Stimulated activated memory B cell treated with anti-CD40 and anti-IgM and Interleukin-4, amounts not matched to agents 10 μg/mL and 1 μg/mL and 100 μg/mL, for 72 hours (primary cell): ENCODE results near the gene SERINC4.
A peak's percentile ranks its signal among the peaks of the same experiment; 100 is the strongest.
"Not testable (repeated sequence)": the region's sequence is repeated elsewhere in the genome, so short reads cannot be mapped to it uniquely, and the experiment has no call there.

Source experiments
- ATAC-seq: fragments of 150-1000 bp; cut with Tn5 transposase; 2 replicates; pipeline ENCODE4 v1.10.0; 2021
- H3K27ac Mint-ChIP-seq: one replicate; pipeline ENCODE4 v1.8.0; 2022; ENCODE audit warnings: mild to moderate bottlenecking, mixed read lengths
- H3K27me3 Mint-ChIP-seq: one replicate; pipeline ENCODE4 v1.8.0; 2022; ENCODE audit warnings: mixed read lengths
- H3K36me3 Mint-ChIP-seq: one replicate; pipeline ENCODE4 v1.8.0; 2022; ENCODE audit warnings: mixed read lengths
- H3K4me1 Mint-ChIP-seq: one replicate; pipeline ENCODE4 v1.8.0; 2022; ENCODE audit warnings: mixed read lengths
- H3K4me3 Mint-ChIP-seq: one replicate; pipeline ENCODE4 v1.8.0; 2022; ENCODE audit warnings: mild to moderate bottlenecking, moderate library complexity, mixed read lengths
- H3K9me3 Mint-ChIP-seq: one replicate; pipeline ENCODE4 v1.8.0; 2022; ENCODE audit warnings: mixed read lengths

The SERINC4 gene

DNA sequence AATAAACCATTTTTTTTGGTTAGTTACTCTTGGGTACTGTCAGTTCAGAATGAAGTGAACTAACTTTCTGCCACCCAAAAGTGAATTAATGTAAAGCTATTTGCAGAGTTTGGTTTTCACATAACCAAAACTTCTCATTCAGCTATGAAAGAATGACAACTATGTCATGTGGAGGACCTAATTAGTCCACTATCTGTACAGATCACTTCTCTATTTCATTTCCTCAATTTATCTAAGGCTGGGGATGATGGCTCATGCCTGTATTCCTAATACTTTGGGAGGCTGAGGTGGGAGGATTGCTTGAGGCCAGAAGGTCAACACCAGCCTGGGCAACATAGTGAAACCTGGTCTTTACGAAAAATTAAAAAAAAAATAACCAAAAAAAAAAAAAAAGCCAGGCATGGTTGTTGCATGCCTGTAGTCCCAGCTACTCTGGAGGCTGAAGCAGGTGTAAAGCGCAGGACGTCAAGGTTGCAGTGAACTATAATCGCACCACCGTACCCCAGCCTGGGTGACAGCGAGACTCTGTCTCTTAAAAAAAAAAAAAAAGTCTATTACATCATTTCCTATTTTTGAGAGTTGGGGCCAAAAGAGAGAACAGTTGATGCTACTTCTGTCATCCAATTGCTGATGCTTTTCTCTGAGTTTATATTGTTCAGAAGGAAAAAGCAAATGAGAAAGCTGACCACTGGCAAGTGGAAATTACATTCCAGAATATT is 9.1 kb upstream of the SERINC4 start:
- Mint-ChIP-seq H3K27me3 (no peaks in the 10 kb centered on the region), H3K4me3 (no peak overlapping the region), H3K4me1 (peaks cover 17% of the 10 kb centered on the region), H3K9me3 (no peaks in the 10 kb centered on the region), H3K27ac (peak overlapping the region; percentile 79), H3K36me3 (peaks cover 52% of the 10 kb centered on the region)
- ATAC-seq: peak; percentile 95

DNA sequence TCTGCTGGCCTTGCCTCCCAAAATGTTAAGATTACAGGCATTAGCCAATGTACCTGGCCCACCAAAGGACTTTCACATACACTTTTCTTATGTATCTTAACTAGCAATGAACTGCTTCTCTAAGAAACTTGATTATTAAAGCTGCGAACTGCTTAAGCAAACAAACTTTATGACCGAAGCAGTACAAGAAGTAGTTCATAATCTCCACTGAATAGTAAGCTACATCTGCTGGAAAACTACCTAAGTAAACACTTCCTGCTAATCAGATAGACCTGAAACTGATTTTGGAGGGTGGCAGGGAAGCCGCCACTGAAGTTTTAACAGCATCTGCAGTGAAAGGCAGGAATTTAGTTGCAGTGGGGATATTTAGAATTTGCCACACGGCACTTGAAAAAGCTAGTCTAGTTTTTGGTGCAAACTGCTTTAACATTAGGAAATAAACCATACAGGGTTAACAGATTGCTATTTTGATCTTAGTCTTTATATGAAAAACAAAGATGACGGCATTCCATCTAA is 8.5 kb upstream of the SERINC4 start:
- Mint-ChIP-seq H3K4me3 (no peak overlapping the region), H3K4me1 (peaks cover 17% of the 10 kb centered on the region), H3K9me3 (no peaks in the 10 kb centered on the region), H3K27me3 (no peaks in the 10 kb centered on the region), H3K36me3 (peaks cover 52% of the 10 kb centered on the region), H3K27ac (peak overlapping the region; percentile 79)
- ATAC-seq: no peak

DNA sequence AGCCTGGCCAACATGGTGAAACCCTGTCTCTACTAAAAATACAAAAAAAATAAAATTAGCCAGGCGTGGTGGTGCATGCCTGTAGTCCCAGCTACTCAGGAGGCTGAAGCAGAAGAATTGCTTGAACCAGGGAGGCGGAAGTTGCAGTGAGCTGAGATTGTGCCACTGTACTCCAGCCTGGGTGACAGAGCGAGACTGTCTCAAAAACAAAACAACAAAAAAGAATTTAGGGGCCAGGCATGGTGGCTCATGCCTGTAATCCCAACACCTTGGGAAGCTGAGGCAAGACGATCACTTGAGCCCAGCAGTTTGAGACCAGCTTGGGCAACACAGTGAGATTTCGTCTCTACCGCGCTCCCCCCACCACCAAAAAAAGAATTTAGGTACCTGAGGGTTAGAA is 2.7 kb upstream of the SERINC4 start:
- not testable (repeated sequence) for H3K27ac Mint-ChIP-seq, H3K9me3 Mint-ChIP-seq, H3K4me3 Mint-ChIP-seq, H3K27me3 Mint-ChIP-seq, ATAC-seq
- Mint-ChIP-seq H3K36me3 (peaks cover 63% of the 10 kb centered on the region), H3K4me1 (peaks cover 37% of the 10 kb centered on the region)

DNA sequence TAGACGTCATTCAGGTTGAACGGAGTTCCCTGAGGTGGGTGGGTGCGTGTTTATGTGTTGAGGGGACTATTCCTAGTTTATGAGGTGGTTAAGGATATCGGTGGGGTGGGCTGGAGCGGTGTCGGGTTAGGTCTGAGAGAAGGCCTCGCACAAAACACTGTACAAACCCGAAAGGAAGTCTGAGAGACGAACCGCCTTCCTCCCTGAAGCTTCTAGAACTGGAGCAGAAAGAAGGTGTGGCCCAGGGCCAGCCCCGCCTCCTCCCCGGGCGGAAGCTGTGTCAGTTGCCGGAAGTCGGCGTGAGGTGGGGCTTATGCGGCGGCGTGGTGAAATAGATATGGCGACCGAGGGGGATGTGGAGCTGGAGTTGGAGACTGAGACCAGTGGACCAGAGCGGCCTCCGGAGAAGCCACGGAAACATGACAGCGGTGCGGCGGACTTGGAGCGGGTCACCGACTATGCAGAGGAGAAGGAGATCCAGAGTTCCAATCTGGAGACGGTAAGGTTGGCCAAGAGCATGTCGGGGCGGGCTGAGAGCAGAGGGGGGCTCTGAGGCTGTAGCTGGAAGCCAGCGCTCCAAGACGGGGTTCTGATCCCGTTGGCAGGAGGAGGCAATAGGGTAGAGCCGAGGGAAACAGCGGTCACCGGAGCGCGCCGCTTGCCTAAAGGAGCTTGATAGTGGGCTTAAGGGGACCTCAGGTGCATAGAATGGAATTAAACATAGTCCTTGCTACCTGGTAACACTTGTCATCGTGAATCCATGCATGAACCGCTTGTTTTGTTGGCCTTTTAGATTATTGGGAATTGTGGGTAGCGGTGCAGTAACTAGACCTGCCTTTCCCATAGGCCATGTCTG is 494 bp upstream of the SERINC4 start, which contains the start of gene HYPK:
Gene HYPK, plus strand, starts transcription at position 314 of the 856 bp plus-strand sequence. Its CDS starts 24 bp downstream, at position 338.
- peak; percentile 99 for ATAC-seq
- Mint-ChIP-seq H3K27me3 (no peaks in the 10 kb centered on the region), H3K27ac (peak within 1 kb of the TSS; percentile 90), H3K9me3 (no peaks in the 10 kb centered on the region), H3K4me3 (peak within 1 kb of the TSS; percentile 99), H3K4me1 (peaks cover 47% of the 10 kb centered on the region), H3K36me3 (peaks cover 61% of the 10 kb centered on the region)

DNA sequence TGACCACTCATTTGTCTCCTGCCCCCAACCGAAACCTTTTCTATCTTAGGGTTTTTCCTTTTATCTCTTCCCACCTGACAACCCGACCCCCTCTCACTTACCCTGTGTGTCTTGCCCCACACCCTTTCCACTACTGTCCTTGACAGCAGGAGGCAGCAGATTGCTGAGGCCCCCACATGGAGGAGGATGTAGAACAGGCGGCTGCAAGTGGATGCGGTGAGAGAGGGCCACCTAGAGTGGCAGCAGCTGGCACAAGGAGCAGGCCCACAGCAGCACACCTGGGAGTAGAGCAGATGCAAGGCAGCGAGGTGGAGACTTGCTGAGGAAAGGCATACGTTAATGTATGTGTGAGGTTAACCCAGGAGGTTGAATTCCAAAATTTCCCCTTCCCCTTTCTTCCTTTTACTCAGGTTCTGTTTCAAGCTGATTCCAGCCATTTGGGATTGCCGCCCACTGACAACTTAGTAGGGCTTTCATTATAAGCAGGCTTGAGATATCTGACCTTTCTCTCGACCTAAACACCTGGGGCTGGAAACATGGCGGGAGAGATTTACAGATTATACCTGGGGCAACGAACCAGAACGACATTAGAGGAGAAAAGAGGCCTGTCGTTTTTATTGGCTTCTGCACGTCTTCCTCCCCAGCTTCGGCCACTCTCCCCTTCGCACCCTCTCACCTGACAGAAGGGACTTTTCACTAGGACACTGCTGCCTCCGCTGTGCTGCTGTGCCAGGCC is 643 bp downstream of the SERINC4 start:
- Mint-ChIP-seq H3K4me1 (peaks cover 58% of the 10 kb centered on the region), H3K36me3 (peaks cover 64% of the 10 kb centered on the region), H3K9me3 (no peaks in the 10 kb centered on the region), H3K27ac (peak overlapping the region; percentile 90), H3K4me3 (no peak overlapping the region), H3K27me3 (no peaks in the 10 kb centered on the region)
- ATAC-seq: no peak

DNA sequence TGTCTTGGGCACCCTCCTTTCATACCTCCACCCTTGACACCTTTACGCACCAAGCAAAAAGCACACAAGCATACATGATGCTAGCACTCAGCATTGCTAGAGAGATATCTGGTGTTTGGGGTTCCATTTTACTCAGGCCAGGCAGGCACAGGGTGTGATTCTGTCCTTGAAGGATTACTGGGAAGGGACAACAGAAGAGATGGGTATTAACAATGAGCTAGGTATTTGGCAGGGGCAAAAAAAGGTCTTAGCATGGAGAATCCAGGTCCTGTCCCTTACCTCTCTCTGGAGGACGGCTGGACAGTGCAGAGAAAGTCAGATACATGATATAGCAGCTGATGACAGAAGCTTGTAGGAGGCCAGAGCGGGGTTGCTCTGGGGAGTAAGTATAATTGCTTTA is 3.5 kb downstream of the SERINC4 start:
- Mint-ChIP-seq H3K4me3 (no peak overlapping the region), H3K27me3 (no peaks in the 10 kb centered on the region), H3K9me3 (no peaks in the 10 kb centered on the region), H3K36me3 (peaks cover 81% of the 10 kb centered on the region), H3K4me1 (peaks cover 71% of the 10 kb centered on the region), H3K27ac (no peak overlapping the region)
- no peak for ATAC-seq

DNA sequence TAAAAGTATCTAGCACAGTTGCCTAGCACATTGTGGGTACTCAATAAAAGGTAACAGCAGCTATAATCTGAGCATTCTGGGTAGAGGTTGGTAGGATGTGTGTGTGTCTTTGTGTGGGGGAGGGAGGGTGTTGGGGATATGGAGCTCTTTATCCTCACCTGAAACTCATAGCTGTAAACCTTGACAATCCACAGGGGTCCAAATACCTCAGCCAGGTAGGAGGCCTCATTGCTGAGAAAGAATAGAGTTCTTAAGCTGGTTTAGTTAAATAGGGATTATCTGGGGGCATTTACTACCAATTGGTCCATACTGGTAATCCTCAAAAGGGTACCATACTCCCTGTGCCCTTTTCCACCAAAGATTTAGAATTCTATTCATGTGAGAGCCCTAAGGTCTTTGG is 4.0 kb downstream of the SERINC4 start:
- H3K4me3 Mint-ChIP-seq: no peak overlapping the region
- H3K9me3 Mint-ChIP-seq: no peaks in the 10 kb centered on the region
- H3K36me3 Mint-ChIP-seq: peaks cover 75% of the 10 kb centered on the region
- H3K4me1 Mint-ChIP-seq: peaks cover 71% of the 10 kb centered on the region
- ATAC-seq: no peak
- no peaks in the 10 kb centered on the region for H3K27me3 Mint-ChIP-seq
- no peak overlapping the region for H3K27ac Mint-ChIP-seq

DNA sequence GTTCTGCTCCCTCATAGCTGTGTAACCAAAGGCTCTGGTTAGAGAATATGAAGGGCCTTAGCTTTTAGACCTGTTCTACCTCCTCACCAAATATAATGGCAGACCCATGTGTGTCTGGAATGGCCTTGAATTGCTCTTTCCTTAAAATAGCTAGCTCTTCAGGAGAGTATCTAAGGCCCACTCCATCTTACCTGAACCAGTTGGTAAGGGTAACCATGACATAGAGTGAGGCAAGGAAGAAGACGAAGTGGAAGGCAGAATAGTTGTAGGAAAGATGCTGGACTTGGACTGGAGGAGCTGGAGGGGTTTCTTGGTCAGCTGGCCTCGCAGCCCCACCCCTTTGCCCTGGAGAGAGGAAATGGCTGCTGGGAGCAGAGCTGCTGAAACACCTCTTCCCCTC is 4.8 kb downstream of the SERINC4 start:
- Mint-ChIP-seq H3K4me1 (peaks cover 68% of the 10 kb centered on the region), H3K4me3 (no peak overlapping the region), H3K27me3 (no peaks in the 10 kb centered on the region), H3K36me3 (peaks cover 69% of the 10 kb centered on the region), H3K9me3 (no peaks in the 10 kb centered on the region), H3K27ac (no peak overlapping the region)
- ATAC-seq: no peak

DNA sequence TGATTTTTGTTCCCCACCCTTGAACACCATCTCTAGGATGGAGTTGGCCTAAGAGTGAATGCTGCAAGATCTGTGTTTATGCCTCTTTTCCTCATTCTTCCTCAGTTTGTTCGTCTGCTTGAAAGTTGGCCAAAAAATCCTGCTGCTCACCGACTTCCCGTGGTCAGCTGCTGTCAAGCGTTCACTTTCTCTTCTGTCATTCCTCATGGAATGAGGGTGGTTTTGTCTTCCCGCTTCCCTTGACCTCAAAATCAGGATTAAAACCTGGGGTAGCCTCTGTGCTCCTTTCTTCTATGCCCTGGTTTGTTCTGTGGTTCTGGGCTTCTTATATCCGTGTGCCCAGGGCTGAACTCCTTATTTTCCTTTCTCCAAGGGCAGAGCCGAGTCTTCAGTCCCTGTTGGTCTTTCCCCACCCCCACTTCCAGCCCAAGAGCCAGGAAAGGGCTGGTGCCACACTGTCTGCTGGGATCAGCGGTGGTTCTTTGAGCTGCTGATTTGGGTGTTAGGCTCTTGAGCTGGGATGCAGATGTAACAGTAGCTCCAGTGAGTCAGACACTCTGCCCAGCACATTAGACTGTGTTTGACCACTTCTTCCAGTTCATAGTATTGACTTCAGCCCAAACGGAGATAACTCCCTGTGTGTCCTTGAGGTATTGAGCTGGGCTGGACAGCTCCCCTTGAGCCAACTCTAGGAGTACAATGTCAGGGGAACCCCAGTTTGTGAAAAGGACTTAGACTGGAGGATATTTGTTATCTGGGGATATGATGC is 5.6 kb downstream of the SERINC4 start:
- H3K36me3 Mint-ChIP-seq: peaks cover 62% of the 10 kb centered on the region
- peak overlapping the region; percentile 59 for H3K4me3 Mint-ChIP-seq
- no peak for ATAC-seq
- peak overlapping the region; percentile 99 for H3K27ac Mint-ChIP-seq
- H3K4me1 Mint-ChIP-seq: peaks cover 67% of the 10 kb centered on the region
- no peaks in the 10 kb centered on the region for H3K27me3 Mint-ChIP-seq
- H3K9me3 Mint-ChIP-seq: no peaks in the 10 kb centered on the region

DNA sequence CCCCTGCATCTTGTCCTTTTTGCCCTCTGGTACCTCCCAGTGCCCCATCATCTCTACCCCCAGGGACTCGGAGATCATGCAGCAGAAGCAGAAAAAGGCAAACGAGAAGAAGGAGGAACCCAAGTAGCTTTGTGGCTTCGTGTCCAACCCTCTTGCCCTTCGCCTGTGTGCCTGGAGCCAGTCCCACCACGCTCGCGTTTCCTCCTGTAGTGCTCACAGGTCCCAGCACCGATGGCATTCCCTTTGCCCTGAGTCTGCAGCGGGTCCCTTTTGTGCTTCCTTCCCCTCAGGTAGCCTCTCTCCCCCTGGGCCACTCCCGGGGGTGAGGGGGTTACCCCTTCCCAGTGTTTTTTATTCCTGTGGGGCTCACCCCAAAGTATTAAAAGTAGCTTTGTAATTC is 6.4 kb downstream of the SERINC4 start:
- Mint-ChIP-seq H3K4me1 (peaks cover 67% of the 10 kb centered on the region), H3K27ac (peak overlapping the region; percentile 99), H3K9me3 (no peaks in the 10 kb centered on the region), H3K36me3 (peaks cover 55% of the 10 kb centered on the region), H3K4me3 (peak overlapping the region; percentile 97), H3K27me3 (no peaks in the 10 kb centered on the region)
- no peak for ATAC-seq

DNA sequence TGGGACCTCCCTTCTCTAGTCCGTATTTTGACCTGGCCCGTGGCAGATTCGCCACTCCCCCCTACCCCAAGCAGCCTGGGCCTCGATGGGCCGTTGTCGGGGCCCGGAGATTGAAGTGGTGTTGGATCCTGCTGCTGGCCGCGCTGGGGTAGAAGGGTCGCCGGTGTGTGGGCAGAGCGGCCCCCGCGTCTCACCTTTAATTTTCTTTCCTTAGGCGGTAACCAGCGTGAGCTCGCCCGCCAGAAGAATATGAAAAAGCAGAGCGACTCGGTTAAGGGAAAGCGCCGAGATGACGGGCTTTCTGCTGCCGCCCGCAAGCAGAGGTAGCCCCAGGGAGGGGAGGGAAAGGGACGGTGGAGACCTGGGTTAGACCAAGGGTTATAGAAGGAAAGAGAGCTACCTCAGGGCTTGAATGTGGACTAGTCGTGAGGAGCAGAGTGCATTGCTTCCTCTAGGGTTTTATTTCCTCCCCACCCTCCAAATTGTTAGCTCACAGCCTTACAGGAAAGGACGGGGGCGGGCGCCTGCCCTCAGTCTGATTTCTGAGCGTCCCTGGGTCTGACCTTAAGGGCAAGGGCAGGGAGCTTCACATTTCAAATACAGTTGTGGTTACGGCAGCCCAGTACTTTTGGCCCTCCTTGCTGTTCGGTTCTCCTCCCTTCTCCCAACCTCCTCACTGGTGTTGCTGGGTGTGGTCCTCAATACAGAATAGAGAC is 7.1 kb downstream of the SERINC4 start:
- H3K27ac Mint-ChIP-seq: peak overlapping the region; percentile 99
- no peaks in the 10 kb centered on the region for H3K27me3 Mint-ChIP-seq
- no peaks in the 10 kb centered on the region for H3K9me3 Mint-ChIP-seq
- H3K4me3 Mint-ChIP-seq: peak overlapping the region; percentile 97
- peaks cover 64% of the 10 kb centered on the region for H3K4me1 Mint-ChIP-seq
- ATAC-seq: no peak
- H3K36me3 Mint-ChIP-seq: peaks cover 49% of the 10 kb centered on the region

DNA sequence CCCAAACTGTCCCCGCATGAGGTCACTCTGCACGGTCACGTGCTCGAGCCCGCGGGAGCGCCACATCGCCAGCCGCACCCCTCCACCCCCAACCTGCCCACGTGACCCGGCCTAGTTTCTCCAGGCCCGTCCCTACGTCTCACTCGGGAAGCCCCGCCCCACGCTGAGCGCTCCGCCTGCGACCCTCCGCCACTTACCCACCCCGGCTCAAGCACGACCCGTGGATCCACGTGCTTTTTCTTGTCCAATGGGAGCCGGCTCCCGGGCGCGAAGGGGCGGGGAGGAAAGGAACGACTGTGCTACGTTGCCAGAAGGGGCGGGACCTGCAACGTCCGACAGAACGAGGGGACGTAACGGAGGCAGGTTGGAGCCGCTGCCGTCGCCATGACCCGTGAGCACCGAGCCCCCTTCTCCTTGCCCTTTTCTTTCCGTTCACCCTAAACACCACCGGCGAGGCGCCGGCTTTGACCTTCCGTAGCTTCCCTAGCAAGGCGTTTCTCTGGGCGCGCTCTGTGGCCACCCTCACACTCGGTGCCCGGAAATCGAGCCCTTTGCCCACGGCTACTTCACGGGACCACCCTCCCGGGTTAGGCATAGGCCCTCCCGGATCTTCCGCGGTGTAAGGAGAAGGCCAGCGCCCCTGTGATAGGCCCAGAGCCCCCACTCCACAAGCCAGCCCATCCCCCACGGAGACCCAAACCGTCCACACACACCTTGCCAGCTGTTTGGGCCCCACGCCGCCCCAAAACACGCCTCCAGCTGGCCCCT is 7.8 kb downstream of the SERINC4 start, which contains the start of gene SERF2:
Gene SERF2, plus strand, starts transcription at position 328 of the 768 bp plus-strand sequence. Its CDS starts 57 bp downstream, at position 385.
- peak; percentile 96 for ATAC-seq
- Mint-ChIP-seq H3K4me1 (peaks cover 64% of the 10 kb centered on the region), H3K27ac (peak within 1 kb of the TSS; percentile 99), H3K27me3 (no peaks in the 10 kb centered on the region), H3K36me3 (peaks cover 43% of the 10 kb centered on the region), H3K4me3 (peak within 1 kb of the TSS; percentile 97), H3K9me3 (no peaks in the 10 kb centered on the region)

DNA sequence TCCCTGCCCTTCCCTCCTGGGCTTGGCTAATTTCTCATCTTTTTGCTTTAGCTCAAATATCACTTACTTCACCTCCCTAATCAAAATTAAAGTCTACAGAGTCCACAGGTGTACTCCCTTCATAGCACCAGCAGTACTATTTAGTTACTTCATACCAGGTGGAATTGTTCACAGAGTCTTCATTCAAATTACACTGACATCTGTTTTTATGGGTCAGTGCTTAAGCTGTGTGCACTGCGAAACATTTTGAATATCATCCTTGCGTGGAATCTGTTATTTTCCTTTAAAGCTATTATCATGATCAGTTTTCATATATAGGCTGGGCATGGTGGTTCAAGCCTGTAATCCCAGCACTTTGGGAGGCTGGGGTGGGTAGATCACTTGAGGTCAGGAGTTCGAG is 10.6 kb downstream of the SERINC4 start:
- Mint-ChIP-seq H3K4me1 (peaks cover 44% of the 10 kb centered on the region), H3K36me3 (peaks cover 20% of the 10 kb centered on the region), H3K27me3 (peaks cover 11% of the 10 kb centered on the region), H3K9me3 (no peaks in the 10 kb centered on the region), H3K27ac (peak overlapping the region; percentile 84), H3K4me3 (peak overlapping the region; percentile 37)
- peak; percentile 44 for ATAC-seq
